Stimulated activated CD8-positive, alpha-beta memory T cell treated with anti-CD3 and anti-CD28 coated beads, Interleukin-15, amount 100 ng/mL, for 48 hours (primary cell): Measurements from ENCODE around the gene ADGRB3.
A peak's percentile ranks its signal among the peaks of the same experiment; 100 is the strongest.
"Not testable (repeated sequence)": the region's sequence is repeated elsewhere in the genome, so short reads cannot be mapped to it uniquely, and the experiment has no call there.

Source experiments
- DNase-seq, 2 donors: peaks; one replicate each; pipeline ENCODE4 v3.0.0-alpha.2; 2020; ENCODE audit warnings: low read depth in 2 of 2

The ADGRB3 gene

GRCh38 chr6:69232911-69233448 lies 597.9 kb downstream of the ADGRB3 start:
- peak; percentile 4 to 8 for DNase-seq

GRCh38 chr6:69238067-69238466 lies 603.0 kb downstream of the ADGRB3 start:
- DNase-seq = no peak

- no peak for DNase-seq
These were observed 611.9 kb downstream of the ADGRB3 start for GRCh38 chr6:69246983-69247382.

DNA sequence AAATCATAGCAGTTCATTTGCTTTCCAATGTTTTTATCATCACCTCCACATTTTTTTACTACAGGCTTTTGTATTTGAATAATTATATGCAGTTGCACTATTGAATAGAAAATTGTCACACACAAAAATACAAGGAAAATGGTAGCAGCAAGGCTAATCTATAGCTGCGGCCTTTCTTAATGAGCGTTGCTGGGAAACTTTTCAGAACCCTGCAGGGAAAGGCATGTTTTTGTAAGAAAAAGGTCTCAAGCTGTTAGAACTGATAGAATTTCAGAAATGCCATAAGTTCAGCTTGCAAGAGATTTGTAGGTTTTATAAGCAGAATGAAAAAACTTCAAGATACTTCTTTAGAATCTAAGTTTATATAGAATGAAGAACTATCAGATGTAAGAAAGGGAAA lies 625.9 kb downstream of the ADGRB3 start:
- DNase-seq = no peak

DNA sequence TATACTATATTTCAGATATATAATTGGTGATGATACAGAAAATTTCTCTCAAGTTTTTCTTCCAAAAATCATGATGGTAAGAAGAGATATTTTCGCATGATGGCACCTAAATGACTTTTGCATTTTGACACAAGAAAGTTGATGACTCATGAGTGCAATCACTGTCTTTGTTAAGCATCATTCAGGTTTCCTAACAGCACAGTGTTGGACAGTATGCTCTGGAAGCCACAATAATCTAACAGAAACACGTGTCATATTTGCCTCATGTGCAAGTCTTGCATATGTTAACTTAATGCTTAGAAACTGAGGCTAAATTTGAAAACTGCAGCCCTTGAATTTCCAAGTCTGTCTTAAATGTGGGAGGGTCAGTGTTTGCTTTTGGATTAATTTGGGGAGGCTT lies 628.2 kb downstream of the ADGRB3 start:
- DNase-seq = no peak

GRCh38 chr6:69265090-69265489 lies 630.0 kb downstream of the ADGRB3 start:
- no peak for DNase-seq

DNA sequence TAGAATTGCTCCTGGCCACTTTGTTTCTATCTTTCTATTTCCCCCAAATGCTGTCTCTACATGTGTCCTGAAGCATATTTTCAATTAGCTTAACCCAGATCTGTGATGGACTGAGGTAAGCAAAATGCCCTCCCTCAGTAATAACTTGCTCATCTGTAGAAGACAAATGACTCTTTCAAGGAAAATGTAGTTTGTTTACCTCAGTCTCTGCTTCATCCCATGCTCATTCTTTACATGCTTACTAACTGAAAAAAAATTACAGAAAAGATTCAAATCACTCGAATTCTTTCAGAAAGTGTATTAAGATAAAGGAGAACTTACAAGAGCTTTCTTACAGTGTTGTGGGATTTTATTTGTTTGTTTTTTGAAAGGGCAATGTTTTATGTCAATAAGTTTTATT lies 630.6 kb downstream of the ADGRB3 start:
- DNase-seq = no peak

DNA sequence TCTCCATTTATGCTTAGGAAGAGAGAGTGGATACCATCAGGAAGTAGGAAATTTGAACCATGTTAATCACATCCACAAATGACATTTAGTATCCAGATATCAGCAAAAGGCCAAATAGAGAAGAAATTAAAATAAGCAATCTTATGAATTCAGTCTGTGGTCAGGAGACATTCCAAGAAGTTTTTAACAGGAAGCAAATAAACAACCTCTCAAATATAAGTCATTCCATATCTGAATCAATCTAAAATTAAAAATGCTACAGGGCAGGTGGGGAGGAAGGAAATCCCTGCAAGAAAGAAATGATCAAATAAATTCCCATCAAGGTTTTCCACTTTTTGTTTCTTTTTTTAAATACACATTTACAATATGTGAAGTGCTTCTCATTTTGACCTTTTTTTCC lies 641.1 kb downstream of the ADGRB3 start:
- DNase-seq = no peak

DNA sequence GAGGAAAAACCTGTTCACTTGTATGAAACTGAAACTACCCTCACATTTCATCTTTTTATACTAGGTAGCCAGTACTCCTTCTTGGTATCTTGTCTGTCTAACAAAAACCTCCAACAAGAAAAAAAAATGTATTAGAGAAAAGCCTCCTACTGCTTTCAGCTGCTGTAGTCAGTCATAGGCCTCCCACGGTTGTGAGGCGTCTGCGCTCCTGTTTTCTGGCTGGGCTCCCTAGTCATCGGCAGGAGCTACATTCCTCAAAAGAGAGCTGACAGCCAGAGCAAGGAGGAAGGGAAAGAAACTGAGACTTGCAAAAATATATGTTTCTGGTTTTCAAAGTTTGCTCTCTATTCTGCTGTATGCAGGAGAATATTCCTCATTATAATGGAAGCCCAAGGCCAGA lies 644.7 kb downstream of the ADGRB3 start:
- DNase-seq = no peak

DNA sequence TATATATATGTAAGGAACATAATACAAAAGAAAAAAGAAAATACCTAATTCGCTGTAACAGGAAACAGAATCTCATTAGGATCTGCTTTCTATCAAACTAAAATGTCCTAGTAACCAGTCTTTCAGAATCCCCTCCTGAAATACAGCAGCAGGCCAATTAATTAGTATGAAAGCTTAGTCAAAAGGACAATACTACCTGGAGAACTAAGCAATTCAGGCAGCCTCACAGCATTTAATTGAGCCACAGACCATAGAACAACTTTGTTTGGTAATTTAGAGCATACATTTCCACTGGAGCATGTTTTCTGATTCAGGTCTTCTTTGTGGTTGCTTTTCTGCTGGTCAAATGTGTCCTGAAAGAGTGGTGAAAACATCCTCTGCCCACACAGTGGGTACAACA lies 645.8 kb downstream of the ADGRB3 start:
- no peak for DNase-seq

DNA sequence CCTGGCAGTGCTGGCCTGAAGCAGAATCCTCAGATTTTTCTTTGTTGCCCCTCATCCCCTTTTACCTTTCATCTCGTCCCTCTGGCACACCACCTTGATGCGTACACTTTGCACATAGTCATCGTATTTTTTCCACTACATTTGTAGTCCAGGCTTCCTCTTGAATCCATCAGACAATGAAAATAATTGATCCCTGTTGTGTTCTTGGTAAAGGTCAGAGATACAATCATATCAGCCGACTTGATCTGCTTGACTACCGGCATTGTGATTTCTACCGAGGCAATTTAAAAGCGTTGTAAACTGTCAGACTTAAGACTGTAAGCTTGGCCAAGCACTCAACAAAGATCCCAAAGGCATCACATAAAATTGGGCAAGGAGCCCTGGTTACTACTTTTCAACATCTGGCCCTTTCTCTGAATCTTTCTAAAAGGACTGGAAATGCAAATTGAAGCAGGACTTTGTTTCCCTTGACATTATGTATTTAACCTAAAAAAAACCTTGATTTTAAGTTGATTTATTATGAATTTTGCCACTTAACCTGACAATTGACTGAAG lies 649.2 kb downstream of the ADGRB3 start:
- DNase-seq = no peak

GRCh38 chr6:69285054-69285453 lies 650.0 kb downstream of the ADGRB3 start:
- no peak for DNase-seq

DNA sequence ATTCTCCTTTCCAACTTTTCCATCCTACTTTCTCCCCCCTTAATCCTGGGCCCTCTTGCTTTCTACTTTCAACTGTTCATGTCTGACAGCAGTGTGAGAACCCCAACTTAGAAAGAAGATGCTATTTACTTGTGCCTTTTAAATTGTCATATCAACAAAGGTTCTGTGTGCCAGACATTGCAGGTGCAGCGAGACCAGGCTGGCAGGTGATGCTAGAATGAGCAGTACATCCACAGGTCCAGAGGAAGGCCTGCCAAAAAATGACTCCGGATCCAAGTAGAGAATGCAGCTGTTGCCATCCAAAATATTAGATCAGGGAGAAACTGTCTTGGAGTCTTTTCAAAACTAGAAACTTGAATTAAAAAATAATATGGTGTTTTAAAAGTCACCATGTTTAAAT lies 651.2 kb downstream of the ADGRB3 start:
- no peak for DNase-seq

GRCh38 chr6:69288198-69288597 lies 653.1 kb downstream of the ADGRB3 start:
- not testable (repeated sequence) for DNase-seq

GRCh38 chr6:69289689-69290495 lies 654.8 kb downstream of the ADGRB3 start:
- DNase-seq = no peak

DNA sequence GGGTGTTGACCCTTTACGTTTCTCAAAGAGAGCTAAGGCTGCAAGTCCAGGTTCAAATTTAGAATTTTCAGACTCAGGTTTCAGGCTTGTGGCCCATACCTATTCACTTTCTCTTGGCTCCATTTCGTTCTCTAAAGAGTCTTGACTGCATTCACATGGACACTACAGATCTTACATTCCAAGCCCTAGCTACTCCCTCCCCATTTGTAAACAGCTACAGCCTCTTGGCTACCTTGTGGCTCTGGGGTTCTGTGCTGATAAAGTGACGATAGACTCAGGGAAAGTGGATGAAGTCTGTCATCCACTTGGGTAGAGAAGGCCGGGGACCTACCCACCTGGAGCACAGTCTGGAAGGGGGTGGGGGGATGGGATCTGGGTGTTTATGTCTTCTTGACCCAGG lies 658.4 kb downstream of the ADGRB3 start:
- no peak for DNase-seq

- no peak for DNase-seq
These were observed 659.3 kb downstream of the ADGRB3 start for GRCh38 chr6:69294407-69294806.

DNA sequence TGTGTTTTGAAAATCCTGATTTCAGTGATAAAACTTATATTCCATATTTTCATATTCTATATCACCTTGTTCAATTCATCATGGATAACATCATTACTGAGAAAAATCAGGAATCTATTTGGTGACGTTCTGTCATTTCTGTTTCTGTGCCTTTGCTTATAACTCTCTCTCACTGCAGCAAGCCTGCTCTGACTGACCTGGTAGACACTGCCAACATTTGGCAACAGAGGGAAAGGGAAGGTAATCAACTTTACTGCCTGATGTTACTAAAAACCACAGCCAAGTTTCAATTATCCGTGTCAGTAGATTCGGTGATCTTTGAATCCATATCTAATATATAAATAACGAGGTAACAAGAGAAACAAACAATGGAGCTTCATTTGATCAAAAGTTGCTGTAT lies 659.8 kb downstream of the ADGRB3 start:
- no peak for DNase-seq

DNA sequence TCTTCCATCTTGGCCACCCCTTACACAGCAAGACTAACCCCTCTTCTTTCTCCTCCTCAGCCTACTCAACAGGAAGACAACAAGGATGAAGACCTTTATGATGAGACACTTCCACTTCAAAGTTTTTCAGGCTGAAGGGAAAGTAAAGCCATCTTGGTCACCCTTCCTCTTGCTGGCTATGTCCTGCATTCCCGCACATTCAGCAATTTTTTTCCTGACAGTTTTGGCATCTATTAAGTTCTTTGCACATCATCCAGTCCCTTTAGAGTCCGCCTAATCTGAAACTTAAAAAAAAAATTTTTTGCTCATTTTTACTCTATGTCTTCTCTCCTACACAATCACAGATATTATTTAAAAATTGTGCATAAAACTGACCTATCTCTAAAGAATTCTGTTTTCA lies 668.3 kb downstream of the ADGRB3 start:
- DNase-seq = no peak

GRCh38 chr6:69305456-69305855 lies 670.4 kb downstream of the ADGRB3 start:
- DNase-seq = no peak

- DNase-seq = no peak
These were observed 673.5 kb downstream of the ADGRB3 start for GRCh38 chr6:69308584-69308983.

DNA sequence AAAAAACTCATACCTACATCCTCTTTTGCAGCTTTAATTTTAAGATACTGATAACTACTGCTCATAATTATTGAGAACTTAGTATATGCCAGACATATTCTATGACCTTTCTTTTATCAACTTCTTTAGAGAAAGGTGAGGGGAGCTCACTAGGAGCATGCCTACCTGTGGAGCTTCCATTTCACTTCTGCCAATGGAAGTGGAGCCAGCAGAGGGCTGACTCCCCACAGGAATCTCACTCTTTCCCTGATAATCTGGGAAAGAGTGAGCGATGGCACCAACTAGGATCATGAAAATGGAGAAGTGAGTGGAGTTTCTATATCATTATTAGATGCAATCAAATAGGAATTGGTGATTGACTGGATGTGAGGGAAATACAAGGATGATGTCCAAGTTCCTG lies 676.8 kb downstream of the ADGRB3 start:
- DNase-seq = no peak

DNA sequence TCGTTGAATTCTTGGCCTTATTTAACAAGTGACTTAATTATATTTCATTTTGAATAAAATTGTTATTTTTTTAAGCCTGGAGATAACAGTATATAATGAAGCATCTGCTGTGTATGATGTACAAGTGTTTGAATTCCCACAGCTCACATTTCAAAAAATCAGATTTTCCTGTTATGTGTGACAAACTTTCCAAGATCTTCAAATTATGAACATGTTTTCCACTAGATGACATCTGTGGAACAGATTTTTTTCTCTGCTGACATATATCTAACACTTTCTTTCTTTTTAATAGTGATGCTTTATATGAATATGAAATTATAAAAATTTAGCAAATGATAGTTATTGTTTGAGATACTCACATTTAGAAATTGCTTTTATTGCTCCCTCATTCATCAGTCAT lies 678.9 kb downstream of the ADGRB3 start:
- DNase-seq = no peak
